ENCODE results near the gene RASL12.
"Not testable (repeated sequence)": the region's sequence is repeated elsewhere in the genome, so short reads cannot be mapped to it uniquely, and the experiment has no call there.

RASL12 gene, protein sequence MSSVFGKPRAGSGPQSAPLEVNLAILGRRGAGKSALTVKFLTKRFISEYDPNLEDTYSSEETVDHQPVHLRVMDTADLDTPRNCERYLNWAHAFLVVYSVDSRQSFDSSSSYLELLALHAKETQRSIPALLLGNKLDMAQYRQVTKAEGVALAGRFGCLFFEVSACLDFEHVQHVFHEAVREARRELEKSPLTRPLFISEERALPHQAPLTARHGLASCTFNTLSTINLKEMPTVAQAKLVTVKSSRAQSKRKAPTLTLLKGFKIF

DNA sequence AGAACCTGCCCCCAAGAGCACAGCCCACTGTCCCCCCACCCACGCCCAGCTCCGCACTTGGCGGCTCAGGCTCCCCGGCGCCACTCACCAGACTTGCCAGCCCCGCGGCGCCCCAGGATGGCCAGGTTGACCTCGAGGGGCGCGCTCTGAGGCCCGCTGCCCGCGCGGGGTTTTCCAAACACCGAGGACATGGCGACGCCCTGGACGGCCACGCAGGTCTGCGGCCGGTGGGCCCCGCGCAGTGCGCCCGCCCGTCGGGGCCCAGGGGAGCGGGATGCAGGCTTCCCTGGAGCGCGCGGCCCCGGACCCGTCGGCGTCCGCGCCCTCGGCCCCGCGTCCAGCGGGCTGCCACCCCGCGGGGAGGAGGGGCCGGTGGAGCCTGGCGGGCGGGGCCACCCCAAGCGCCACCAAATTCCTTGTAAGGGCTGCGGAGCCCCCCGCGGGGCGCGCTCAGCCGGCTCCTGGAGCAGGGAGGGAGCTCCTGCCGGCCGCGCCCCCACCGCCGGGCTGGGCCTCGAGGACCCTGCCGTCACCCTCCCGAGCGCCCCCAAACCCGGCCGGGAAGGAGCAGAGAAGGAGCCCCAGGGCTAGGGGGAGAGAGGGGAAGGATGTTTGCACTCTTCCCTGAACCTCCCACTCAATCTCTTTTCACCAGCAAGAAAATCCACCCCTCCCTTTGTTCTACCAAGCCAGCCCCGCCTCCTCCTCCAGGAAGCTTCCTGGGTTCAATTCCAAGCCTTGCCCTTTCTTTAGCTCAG is at the start of gene RASL12:
RASL12 (minus strand) TSS at position 347 of the 758 bp plus-strand sequence; CDS start at position 191, 156 bp downstream.
- no peak for DNase-seq (ENCODE audit: low read depth in 1 of 2, low spot score in 1 of 2)

DNA sequence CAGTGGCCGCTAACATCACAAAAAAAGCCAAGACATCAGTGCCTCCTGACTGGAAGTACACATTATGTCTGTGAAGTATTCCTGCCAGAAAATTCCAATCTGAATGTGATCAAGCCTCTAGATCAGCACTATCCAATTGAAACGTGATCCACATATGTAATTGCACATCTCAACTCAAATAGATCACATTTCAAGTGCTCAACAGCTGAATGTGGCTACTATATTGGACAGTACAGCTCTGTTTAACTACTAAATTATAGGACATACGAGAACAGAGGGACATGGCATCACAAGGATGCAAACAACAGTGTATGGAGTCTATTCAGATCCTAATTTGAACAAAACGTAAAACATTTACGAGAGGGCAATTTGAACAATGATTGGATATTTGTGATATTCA is 47.8 kb upstream of the RASL12 start:
- no peak for DNase-seq (ENCODE audit: low read depth in 1 of 2, low spot score in 1 of 2)

DNA sequence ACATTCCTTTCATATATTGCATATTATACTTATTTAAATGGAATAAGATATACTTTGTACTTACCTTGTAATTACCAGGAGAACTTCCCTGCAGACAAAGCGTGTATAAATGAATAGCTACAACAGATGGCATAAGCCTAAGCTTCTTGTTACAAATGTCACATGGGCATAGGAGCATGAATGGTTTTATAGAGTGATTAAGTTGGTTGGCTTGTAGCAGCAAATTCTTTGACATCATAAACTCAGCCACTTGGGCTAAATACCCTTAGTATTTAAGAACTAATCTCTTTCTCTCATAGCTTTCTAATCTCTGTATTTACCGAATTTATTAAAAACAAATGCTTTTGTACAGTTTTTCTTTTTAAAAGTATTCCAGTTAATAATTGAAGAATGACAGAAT is 47.3 kb upstream of the RASL12 start, which contains the start of gene UBAP1L:
UBAP1L (minus strand) TSS at position 115 of the 400 bp plus-strand sequence. CDS start 8,985 bp downstream, outside the sequence.
- DNase-seq (ENCODE audit: low read depth in 1 of 2, low spot score in 1 of 2) = no peak

DNA sequence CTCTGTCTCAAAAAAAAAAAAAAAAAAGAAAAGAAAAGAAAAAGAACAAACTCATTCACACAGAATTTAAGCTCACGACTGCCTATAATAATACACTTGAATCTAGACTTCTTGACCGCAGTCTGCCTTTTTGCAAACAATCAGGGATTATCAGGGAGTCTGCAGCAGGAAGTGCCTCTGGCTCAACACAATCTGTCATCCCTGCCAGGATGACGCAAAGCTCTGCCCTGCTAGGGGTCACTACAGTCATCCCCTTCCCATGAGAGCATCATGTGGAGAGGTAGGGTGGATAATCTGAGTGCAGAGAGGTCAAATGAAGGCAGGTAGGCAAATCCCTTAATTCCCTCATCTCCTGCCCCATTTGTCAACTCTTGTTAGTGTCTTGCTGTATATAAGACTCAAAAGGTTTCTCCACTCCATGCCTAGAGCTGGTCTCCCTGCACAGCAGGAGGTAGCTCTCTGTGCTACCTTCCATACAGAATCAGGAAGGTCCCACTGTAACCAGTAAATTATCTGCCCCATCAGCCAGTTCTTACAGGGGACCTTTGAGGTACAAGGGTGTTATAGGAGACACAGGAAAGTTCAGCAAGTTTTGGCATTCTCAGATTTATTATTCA is 43.0 kb upstream of the RASL12 start:
- DNase-seq (ENCODE audit: low read depth in 1 of 2, low spot score in 1 of 2) = no peak

DNA sequence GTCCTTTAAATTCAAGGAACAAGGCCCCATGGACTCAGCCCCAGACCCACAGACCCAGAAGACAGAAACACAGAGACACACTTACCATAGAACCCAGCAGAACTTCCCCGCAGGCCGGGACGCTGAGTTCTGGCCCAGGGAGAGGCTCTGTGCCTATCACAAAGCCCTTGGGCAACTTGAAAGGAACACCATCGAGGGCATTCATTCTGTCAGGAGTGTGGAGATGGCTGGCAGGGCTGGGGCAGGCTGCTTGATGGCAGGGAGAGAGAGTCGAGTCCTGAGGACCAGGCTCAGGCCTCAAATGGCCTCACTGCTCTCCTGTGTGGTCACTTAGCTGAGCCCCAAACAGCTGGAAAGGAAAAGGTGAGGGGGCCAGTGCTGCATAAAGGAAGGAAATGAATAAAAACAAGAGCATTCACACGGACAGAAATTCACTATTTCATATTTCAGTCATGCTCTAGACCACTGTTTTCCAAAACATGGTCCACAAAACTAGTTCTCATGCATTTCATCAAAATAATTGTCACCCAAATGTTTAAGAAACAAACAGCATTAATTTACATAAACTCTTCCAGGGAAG is 38.3 kb upstream of the RASL12 start:
- no peak for DNase-seq (ENCODE audit: low read depth in 1 of 2, low spot score in 1 of 2)

DNA sequence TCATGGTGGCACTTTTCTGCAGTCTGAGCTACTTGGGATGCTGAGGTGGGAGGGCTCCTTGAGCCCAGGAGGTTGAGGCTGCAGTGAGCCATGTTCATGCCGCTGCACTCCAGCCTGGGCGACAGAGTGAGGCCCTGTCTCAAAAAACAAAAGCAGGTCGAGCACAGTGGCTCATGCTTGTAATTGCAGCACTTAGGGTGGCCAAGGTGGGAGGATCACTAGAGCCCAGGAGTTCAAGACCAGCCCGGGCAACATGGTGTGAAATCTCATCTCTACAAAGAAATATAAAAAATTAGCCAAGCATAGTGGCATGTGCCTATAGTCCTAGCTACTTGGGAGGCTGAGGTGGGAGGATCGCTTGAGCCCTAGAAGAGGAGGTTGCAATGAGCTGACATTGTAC is 37.2 kb upstream of the RASL12 start:
- DNase-seq (ENCODE audit: low read depth in 1 of 2, low spot score in 1 of 2) = no peak

DNA sequence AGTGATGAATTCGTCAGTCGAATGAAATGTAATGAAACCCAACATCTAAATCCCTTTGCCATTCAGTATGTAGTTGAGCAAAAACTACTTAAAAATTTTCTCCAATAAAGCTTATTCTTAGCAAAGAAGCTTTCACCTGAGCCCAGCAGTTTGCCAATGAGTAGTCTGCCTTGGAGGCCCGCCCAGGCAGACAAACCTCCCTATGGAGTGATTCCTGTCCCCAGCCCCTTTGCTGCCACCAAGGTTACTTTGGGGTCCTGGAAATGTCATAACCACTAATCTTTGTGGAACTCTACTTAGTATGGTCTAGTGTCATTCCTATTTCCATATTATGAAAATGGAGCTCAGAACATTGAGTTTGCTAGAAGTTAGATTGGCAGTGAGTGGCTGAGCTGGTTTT is 35.1 kb upstream of the RASL12 start:
- DNase-seq (ENCODE audit: low read depth in 1 of 2, low spot score in 1 of 2) = no peak

DNA sequence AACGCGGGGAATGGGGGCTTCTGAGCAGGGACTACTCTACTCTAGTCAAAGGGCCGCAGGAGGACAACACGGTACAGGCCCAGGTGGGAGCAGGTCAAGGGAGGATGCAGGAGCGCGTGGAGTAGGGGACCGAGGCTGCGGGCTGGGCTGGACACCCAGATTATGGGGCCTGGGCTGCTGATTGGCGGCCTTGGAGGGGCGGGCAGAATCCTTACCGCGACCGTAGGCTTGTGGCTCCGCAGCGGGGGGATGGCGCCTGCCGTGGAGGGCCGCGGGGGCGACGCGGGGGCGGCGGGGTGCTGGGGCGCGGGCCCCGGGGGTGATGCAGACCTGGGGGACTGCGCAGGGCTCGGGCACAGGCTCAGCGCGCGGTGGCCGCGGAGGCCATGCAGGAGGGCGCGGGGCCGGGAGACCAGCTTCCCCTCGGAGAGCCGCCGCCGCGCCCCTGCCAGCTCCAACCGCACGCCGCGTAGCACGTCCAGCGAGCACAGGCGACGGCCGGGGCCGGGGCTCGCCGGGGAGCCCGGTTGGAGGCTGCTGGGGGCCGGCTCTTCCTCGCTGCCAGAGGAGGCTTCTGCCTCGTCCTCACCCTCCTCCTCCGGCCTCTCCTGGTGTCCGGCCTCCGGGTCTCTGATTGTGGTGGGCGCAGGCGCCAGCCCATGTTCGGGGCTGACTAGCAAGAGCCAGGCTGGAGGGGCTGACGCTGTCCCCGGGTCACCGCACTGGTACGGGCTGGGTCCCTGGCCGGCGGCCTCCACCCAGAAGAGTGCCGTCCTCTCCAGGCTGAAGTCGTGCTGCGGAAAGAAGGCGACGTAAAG is 34.3 kb upstream of the RASL12 start:
- no peak for DNase-seq (ENCODE audit: low read depth in 1 of 2, low spot score in 1 of 2)

DNA sequence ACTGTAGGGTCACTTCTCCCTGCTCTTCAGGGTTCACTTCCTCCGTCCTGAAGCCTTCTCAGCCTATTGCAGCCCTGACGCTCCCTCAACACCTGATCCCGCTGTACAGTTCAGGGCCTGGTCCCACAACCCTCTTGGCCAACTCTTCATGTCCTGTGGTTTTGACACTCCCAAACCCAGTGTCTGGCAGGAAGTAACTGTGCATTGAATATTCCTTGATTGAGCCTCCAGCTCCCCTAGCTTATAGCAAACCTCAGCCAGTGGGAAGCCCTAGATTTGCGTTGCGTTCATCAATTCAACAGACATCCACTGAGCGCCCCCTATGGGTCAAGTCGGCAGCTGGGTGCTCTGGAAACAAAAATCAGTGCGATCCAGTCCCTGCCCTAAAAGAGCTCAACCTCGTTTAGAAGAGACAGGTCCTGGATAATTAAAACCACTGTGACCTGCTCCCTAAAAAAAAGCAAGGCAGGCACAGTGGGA is 33.7 kb upstream of the RASL12 start:
- DNase-seq (ENCODE audit: low read depth in 1 of 2, low spot score in 1 of 2) = peak in 1 of 2 donors; percentile 21

DNA sequence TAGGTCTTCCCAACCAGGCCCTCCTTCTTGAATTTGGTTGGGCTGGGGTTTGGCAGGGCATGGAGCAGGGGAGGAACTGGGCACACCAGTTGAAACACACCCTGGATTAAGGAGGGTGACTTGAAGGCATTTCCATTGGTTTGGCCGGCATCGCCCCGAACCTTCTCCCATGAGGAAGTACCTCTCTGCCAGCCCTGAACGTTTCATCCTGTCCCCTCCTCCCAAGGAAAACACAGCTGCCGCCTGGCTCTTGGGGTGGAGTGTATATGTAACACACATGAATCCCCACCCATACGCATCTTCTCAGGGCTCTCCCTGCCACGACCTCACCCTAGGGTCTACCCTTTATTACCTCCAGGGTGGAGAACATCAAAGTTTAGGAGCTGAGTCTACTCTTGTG is 32.7 kb upstream of the RASL12 start:
- no peak for DNase-seq (ENCODE audit: low read depth in 1 of 2, low spot score in 1 of 2)

DNA sequence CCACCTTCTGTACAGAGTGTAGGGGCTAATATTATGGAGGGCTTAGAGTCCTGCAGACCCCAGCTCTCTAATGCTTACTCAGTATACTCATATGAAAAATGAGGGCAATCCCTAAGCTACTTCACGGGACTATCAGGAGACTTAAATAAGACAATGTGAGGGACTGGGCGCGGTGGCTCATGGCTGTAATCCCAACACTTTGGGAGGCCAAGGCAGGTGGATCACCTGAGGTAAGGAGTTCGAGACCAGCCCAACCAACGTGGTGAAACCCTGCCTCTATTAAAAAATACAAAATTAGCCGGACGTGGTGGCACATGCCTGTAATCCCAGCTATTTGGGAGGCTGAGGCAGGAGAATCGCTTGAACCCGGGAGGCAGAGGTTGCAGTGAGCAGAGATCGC is 32.0 kb upstream of the RASL12 start:
- not testable (repeated sequence) for DNase-seq (ENCODE audit: low read depth in 1 of 2, low spot score in 1 of 2)

DNA sequence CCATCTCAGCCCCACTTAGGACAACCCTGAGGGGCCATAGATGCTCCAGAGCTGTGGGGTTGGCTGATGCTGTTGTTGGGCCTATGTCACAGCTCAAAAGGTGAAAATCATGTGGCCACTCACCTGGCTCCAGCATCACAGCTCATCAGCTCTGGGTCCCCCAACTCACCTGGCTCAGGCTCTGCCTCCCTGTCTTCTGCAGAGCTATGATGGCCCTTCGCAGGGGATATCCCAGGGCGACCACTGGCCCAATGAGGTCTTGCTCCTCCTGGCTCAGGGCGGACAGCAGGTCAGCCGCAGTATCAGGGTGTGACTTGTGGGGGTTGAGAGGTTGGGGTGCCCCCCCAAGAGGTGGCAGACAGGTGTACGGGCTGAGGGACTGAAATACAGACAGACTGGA is 31.5 kb upstream of the RASL12 start:
- DNase-seq (ENCODE audit: low read depth in 1 of 2, low spot score in 1 of 2) = no peak

DNA sequence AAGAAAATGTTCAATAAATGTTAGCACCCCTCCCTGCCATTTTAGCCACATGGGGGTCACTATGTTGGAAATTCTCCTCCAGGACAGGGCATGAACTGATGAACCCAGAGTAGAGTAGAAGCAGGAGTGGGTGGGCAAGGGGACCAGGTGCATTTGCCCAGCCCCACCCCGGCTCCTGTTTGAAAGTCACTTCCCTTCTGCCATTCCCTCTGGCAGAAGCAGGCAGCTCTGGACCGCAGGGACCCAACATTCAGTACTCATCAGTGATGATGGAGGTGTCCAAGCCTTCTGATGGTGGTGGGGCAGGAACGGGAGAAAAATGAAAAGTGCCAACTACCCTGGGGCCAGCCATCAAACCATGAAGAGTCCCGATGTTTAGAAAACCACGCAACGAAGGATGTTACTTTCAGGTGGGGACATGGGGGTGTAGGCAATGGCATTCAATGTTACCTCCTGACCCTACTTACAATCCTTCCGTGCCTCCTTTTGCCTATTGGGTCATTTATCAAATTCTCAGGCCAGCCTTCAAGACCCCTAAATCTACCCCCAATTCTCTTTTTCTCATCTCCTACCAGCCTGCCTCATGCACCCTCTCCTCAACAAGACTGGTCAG is 30.0 kb upstream of the RASL12 start:
- DNase-seq (ENCODE audit: low read depth in 1 of 2, low spot score in 1 of 2) = no peak

DNA sequence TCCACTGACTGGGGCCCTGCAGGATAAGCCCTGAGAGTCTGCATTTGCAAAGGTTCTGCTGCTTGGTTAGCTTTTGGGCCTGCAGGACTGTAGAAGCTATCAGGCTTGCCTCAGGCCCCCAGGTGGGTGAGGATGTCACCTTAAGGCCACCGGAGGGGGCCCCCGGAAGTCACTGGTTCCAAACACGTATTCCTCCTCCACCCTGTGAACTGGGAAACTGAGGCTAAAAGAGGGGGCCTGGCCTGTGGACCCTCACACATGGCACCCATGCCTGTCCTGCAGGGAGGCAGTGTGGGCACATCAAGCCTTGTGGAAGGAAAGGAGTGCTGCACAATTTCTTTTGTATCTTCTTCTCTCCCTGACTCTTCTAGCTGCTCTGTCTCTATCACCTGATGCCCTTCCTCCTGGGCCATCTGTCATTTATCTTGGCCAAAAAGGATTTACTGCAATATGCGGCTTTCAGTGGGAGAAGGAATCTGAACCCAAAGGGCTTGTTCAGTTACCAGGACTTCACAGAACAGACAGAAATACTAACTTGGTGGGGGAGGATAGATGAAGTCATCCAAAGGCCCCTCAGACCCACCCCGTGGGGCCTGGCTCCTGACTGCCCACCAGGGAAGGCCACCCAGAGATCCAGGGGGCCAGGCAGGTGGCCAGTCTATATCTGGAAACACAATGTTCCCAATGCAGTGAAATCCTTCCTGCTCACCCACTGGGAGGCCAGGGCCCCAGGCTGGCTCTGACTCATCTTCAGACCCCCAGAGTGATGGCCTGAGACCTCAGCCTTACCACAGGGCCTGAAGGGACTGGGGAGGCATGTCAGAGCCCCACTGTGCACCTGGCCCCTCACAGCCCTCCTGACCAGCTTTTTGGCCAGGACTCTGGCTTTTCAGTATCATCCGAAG is 28.9 kb upstream of the RASL12 start:
- DNase-seq (ENCODE audit: low read depth in 1 of 2, low spot score in 1 of 2) = no peak

DNA sequence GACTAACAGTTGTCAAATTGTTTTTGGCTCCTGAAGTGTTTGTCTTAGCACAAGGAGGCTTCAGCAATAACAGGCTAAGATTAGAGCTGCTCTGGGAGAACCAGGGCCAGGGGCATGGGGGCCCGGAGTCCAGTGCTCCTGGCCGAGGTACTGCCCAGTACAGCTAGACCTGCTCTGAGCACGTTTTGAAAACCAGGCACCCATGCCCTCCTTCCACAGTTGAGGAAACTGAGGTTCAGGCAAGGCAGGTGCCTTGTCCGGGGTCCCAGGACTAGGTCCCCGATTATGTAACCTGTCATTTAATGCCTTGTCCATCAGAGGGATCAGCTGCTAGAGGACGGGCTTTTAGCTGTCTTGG is 27.9 kb upstream of the RASL12 start:
- no peak for DNase-seq (ENCODE audit: low read depth in 1 of 2, low spot score in 1 of 2)

DNA sequence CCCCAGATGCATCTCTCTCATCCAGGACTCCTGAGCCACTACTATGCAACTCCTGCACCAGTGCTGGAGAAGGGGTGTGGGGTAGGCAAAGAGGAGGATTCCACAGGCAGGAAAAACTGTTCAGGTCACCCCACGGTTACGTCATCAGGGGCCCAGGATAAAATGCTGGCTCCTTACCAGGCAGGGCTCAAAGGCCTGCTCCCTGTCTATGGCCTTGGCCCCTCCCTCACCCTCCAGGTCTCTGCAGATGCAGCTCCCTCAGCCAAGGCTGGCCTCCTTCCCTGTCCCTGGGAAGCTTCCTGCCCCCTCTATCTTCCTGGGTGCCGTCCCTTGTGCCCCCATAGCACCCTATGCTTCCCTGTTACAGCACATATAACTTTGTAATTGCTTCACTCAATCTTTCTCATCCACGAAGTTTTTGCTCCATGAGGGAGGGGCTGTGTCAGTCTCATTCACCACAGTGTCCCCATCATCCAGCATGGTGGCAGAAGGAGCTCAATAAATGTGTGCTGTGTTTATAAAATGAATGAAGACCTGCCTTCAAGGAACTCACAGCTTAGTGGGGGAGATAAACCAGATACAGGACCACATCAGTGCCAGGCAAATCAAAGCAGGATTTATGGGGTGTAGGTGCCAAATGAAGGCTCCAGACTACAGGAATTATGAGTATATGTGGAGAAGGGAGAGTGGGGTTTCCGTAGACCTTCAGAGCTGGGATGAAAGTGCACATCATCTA is 27.4 kb upstream of the RASL12 start:
- no peak for DNase-seq (ENCODE audit: low read depth in 1 of 2, low spot score in 1 of 2)

DNA sequence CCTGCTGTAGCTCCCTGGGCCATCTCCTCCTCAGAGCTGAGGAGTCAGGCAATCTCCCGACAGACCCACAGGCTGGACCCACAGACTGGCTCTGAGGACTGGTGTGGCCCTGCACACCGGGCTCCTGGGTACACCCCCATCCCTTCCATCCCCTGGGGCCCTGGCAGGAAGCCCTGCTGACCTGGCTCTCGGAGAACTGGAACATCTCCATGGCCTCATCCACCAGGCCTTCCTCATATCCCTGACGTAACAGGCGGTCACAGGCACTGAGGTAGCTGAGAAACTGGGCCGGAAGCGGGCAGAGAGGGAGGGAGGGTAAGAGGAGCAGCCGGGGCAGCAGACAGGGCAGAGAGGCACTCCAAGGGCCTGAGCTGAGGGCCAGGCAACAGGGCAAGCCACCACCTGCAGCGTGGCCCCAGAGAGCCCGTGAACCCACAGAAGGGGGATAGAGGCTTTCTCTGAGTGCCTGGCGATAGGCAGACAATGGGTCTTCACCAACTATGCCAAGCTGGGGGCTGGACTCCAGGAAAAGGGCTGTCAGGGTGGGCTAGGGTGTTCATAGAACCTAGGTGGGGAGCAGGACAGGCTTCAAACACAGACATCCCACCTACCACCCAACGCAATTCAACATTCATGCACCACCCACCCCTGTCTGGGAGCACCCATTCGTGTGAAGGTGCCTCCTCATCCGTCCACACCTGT is 26.7 kb upstream of the RASL12 start:
- DNase-seq (ENCODE audit: low read depth in 1 of 2, low spot score in 1 of 2) = no peak

DNA sequence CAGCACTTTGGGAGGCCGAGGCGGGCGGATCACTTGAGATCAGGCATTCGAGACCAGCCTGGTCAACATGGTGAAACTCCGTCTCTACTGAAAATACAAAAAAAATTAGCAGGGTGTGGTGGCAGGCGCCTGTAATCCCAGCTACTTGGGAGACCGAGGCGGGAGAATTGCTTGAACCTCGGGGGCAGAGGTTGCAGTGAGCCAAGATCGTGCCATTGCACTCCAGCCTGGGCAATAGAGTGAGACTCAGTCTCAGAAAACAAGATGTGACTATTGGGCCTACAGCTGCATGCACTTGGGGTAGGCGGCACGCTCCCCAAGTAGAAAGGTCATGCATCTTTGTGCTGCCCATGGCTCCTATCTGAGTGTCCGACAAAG is 26.0 kb upstream of the RASL12 start:
- DNase-seq (ENCODE audit: low read depth in 1 of 2, low spot score in 1 of 2) = not testable (repeated sequence)

Data from activated CD4-positive, alpha-beta T cell treated with anti-CD3 and anti-CD28 coated beads, Interleukin-2, amount 50 U/mL, for 24 hours (primary cell).